NAMALWA (cell line): ENCODE results near the gene MACF1.

Source experiments
- DNase-seq: peaks from one replicate; pipeline ENCODE4 v3.0.0-alpha.2; 2015; ENCODE audit warnings: low spot score

The MACF1 gene

DNA sequence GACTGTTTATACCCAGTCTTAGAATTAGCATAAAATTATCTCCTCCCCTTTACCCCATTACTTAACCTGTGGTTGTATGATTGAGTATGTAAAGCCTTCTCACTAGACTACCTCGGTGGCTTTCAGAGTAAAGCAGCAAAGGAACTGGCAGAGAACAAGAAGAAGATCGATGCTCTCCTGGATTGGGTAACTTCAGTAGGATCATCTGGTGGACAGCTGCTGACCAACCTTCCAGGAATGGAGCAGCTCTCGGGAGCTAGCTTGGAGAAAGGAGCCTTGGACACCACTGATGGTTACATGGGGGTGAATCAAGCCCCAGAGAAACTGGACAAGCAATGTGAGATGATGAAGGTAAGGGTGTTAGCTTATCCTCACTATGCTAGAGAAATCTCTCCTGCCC is 148.4 kb downstream of the MACF1 start:
- no peak for DNase-seq

DNA sequence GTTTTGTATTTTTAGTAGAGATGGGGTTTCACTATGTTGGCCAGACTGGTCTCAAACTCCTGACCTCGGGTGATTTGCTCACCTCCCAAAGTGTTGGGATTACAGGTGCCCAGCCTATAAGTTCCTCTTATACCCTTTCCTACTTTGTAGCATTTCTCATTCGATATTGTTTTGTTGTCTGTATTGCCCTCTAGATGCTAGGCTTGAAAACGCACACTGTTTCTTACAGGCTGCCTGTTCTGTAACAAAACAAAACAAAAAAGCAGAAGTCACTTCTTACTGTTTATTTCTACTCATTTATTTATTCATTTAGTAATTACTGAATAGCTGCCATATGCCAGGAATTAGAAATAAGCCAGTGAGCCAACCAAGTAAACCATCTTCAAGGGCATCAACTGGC is 150.1 kb downstream of the MACF1 start:
- peak; percentile 40 for DNase-seq

DNA sequence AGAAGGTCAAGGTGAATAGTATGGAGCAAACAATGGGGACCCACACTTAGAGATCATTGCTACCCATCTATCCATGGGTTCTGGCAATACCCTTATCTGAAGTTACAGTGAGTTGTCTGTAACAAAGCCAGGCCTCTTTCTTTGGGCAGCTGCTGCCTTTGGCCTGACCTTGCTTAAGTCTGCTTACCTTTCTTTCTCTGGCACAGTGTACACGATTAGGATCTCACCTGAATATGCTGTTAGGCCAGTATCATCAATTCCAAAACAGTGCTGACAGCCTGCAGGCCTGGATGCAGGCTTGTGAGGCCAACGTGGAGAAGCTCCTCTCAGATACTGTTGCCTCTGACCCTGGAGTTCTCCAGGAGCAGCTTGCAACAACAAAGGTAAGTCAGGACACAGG is 154.0 kb downstream of the MACF1 start:
- no peak for DNase-seq

DNA sequence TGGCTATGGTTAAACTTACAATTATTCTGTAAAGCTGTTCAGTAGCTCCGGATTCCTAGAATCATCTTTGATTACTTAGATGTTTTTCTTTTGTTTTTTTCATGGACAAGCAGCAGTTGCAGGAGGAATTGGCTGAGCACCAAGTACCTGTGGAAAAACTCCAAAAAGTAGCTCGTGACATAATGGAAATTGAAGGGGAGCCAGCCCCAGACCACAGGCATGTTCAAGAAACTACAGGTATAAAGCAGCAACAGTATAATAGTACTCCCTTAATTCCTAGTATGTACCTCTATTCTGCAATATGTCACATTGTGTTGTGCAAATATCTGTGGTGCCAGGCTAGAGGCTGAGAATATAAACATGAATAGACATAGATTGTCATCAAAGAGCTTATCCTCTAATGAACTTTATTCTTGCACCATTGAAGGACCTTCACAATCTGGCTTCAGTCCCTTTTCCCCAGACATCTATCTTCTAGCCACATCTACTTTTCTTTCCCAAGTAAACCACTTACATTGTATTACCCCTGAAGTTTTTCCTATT is 154.6 kb downstream of the MACF1 start:
- DNase-seq, result no peak

DNA sequence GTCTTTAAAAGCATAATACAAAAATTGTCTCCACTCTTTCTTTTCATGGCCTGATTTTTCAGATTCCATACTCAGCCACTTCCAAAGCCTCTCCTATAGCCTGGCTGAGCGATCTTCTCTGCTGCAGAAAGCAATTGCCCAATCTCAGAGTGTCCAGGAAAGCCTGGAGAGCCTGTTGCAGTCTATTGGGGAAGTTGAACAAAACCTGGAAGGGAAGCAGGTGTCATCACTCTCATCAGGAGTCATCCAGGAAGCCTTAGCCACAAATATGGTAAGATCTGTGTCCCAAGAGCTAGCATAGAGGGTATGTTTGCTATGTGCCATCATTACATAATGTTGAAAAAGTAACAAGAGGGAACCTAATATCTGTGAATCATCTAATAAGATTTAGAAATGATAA is 156.2 kb downstream of the MACF1 start:
- DNase-seq, result no peak

DNA sequence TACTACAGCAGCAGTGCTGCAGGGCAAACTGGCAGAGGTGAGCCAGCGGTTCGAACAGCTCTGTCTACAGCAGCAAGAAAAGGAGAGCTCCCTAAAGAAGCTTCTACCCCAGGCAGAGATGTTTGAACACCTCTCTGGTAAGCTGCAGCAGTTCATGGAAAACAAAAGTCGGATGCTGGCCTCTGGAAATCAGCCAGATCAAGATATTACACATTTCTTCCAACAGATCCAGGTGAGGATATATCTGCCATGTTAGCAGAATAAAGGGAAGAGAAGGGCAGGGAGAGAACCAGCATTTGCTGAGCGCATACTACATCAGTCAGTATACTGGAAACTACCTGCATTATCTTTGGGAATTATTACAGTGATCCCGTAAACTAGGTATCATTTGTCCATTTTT is 157.0 kb downstream of the MACF1 start:
- DNase-seq, result no peak

DNA sequence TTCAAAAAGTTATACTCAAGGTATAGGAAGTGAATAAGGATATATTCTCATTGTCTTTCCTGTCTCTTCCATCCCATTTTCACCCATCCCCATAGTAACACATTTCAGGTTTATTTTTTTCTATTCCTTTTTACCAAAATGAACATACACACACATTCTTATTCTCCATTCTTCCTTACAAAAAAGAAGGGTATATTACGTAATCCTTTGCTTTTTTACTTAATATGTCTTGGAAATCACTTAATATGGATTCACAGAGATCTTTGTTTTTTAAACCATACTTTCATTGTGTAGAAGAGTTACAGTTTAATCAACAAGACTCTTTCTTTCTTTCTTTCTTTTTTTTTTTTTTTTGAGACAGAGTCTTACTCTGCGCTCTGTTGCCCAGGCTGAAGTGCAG is 158.8 kb downstream of the MACF1 start:
- DNase-seq, result no peak

DNA sequence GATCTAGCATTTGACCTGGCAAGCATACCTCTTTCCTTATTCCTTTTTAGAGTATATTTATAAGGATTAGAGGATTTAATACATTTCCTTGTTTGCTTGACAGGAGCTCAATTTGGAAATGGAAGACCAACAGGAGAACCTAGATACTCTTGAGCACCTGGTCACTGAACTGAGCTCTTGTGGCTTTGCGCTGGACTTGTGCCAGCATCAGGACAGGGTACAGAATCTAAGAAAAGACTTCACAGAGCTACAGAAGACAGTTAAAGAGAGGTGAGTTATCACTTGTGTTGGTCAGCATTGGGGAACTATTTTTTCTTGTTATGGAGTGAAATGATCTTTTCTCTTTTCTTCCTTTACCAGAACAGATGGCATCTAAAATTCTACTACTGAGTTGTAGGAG is 163.6 kb downstream of the MACF1 start:
- DNase-seq, result no peak

DNA sequence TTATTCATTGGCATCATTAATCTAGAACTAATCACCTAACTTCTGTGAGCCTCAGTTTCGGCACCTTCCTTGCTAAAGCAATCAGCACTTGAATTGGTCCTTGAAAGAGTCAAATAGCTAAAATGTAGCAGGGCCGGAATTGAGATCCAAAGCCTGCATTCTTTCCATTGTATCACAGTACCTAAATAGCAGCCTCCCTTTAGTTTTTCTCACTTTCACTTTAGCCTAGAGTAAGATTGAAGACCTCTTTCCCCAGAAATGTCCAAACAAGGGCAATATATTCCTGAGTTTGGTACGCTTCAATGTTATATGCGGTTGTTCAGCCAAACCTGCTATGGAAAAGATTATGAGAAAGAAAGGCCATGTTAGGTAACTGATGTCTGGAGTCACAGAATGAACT is 165.1 kb downstream of the MACF1 start:
- DNase-seq, result no peak

DNA sequence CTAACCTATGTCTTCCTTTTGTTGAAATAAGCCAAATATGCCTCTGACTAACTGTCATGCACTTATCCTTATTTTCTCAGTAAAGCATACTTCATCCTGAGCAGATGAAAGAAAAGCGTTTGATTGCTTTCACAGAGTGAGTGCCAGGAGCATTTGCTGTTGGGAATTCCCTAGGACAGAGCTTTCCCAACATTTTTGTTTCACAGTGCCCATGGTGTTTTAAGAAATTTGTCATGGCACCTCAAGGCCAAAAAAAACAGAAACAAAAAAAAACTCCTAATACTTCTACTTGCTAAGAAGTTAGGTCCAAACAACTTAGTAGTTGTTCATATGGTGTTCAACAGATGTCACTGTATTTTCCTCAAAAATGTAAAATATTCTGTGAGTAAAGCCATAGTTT is 166.1 kb downstream of the MACF1 start:
- DNase-seq, result no peak

DNA sequence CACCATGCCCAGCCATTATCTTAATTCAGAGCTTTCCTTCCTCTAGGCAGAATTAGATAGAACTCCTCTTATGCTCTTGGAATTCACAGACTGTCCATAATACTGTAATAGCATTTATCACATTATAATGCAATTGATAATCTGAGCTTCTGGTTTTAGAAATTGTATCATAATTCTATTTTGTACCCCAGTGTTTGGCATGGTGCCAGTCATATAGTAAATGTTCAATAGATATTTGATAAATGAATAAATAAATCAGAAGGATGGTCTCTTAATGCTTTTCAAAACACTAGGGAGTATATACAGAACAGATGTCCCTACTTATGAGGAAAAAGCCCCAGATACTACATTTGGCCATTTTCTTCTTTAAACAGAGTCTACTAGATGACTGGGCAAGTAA is 167.6 kb downstream of the MACF1 start:
- DNase-seq, result no peak

DNA sequence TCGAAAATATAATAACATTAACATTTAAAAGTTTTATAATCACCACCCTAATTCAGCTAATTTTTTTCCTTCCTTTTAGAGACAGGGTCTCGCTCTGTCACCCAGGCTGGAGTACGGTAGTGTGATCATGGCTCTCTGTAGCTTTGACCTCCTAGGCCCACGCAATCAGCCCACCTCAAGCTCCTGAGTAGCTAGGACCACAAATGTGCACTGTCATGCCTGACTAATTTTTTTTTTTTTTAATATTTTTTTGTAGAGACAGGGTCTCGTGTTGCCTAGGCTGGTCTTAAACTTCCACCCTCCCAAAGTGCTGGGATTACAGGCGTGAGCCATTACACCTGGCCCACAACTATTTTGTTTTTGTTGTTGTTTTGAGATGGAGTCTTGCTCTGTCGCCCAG is 172.2 kb downstream of the MACF1 start:
- no peak for DNase-seq

DNA sequence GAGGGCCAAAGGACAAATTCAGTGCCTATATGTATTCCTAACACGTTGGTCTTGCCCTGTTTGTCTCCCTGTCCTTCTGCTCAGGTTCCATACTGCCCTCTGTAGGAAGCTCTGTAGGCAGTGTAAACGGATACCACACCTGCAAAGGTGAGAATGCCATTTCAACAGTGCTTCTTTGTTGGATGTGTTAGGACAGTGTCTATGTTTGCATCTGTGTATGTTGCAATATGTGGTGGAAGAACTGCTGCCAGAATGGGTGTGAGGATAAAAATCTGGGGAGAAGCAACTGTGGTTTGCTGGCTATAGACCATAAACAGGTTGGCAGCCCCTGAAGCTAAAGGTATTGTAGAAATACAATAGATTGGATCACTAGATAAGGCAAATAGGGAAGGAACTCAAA is 173.9 kb downstream of the MACF1 start:
- peak; percentile 27 for DNase-seq

DNA sequence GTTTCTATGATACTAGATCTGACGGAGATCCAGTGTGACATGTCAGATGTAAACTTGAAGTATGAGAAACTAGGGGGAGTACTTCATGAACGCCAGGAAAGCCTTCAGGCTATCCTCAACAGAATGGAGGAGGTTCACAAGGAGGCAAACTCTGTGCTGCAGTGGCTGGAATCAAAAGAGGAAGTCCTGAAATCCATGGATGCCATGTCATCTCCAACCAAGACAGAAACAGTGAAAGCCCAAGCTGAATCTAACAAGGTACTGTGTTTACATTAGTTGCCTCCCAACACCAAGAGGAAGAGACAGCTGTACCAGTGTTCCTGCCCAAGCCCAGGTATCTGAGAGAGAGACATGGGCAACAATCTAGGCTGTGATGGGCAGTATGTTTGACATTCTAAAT is 174.7 kb downstream of the MACF1 start:
- DNase-seq, result no peak

DNA sequence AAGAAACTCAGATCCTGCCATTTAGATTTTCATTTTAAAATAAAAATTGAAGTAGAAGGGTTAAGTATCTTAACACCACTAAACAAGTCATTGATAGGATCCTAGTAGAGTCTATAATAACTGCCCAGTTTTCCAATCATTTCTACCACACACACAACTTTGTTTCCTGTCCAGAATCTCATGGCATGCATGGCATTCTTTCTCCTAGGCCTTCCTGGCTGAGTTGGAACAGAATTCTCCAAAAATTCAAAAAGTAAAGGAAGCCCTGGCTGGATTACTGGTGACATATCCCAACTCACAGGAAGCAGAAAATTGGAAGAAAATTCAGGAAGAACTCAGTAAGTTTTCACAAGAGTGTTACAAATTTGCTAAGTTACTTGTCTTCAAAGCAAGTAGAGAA is 175.5 kb downstream of the MACF1 start:
- DNase-seq, result no peak

DNA sequence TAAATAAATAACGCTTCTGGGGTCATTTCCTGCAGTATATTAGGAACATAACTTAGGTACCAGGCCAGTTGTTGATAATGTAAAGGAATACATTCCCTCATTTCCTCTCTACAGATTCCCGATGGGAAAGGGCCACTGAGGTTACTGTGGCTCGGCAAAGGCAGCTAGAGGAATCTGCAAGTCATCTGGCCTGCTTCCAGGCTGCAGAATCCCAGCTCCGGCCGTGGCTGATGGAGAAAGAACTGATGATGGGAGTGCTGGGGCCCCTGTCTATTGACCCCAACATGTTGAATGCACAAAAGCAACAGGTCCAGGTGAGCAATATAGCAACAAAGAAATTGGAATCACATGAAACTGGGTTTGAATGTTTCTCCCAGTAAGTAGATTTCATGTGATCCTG is 177.3 kb downstream of the MACF1 start:
- DNase-seq, result no peak

DNA sequence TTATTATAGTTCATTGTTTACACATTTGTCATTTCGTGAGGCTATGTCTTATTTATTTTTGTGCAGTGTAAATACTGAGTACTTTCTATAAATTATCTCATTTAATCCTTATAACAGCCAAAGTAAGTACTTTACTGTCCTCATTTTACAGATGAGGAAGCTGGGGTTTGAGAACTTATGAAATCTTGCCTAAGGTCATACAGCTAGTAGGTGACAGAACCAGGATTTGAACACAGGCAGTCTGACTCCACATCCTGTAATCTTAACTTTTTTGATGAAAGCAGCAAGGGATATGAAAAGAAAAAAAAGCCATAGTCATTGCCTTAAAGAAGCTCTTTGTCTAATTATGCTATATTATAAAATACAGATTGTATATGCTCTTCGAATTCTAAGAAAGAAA is 179.8 kb downstream of the MACF1 start:
- no peak for DNase-seq

DNA sequence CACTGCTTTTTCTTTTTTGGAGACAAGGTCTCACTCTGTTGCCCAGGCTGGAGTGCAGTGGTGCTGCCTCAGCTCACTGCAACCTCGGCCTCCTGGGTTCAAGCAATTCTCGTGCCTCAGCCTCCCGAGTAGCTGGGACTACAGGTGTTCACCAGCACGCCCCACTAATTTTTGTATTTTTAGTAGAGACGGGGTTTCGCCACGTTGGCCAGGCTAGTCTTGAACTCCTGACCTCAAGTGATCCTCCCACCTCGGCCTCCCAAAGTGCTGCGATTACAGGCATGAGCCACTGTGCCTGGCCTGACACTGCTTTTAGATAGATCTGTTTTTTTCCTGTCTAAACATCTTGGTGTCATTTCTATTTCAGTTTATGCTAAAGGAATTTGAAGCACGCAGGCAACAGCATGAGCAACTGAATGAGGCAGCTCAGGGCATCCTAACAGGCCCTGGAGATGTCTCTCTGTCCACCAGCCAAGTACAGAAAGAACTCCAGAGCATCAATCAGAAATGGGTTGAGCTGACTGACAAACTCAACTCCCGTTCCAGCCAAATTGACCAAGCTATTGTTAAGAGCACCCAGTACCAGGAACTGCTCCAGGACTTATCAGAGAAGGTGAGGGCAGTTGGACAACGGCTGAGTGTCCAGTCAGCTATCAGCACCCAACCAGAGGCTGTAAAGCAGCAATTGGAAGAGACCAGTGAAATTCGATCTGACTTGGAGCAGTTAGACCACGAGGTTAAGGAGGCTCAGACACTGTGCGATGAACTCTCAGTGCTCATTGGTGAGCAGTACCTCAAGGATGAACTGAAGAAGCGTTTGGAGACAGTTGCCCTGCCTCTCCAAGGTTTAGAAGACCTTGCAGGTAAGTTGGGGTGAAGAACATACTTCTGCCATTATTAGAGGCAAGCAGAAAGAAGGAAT is 180.8 kb downstream of the MACF1 start:
- DNase-seq, result no peak

DNA sequence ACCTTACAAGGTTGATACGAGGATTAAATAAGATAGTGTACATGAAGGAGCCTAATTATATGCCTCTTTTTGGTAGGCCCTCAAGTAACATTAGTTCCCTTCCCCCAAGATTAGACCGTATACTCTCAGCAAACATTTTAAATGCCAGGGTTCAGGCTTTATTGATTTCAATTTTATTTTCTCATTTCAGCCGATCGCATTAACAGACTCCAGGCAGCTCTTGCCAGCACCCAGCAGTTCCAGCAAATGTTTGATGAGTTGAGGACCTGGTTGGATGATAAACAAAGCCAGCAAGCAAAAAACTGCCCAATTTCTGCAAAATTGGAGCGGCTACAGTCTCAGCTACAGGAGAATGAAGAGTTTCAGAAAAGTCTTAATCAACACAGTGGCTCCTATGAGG is 182.5 kb downstream of the MACF1 start:
- no peak for DNase-seq

DNA sequence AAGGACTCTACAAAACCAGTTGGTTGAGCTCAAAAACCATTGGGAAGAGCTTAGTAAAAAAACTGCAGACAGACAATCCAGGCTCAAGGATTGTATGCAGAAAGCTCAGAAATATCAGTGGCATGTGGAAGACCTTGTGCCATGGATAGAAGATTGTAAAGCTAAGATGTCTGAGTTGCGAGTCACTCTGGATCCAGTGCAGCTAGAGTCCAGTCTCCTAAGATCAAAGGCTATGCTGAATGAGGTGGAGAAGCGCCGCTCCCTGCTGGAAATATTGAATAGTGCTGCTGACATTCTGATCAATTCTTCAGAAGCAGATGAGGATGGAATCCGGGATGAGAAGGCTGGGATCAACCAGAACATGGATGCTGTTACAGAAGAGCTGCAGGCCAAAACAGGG is 183.0 kb downstream of the MACF1 start:
- no peak for DNase-seq

DNA sequence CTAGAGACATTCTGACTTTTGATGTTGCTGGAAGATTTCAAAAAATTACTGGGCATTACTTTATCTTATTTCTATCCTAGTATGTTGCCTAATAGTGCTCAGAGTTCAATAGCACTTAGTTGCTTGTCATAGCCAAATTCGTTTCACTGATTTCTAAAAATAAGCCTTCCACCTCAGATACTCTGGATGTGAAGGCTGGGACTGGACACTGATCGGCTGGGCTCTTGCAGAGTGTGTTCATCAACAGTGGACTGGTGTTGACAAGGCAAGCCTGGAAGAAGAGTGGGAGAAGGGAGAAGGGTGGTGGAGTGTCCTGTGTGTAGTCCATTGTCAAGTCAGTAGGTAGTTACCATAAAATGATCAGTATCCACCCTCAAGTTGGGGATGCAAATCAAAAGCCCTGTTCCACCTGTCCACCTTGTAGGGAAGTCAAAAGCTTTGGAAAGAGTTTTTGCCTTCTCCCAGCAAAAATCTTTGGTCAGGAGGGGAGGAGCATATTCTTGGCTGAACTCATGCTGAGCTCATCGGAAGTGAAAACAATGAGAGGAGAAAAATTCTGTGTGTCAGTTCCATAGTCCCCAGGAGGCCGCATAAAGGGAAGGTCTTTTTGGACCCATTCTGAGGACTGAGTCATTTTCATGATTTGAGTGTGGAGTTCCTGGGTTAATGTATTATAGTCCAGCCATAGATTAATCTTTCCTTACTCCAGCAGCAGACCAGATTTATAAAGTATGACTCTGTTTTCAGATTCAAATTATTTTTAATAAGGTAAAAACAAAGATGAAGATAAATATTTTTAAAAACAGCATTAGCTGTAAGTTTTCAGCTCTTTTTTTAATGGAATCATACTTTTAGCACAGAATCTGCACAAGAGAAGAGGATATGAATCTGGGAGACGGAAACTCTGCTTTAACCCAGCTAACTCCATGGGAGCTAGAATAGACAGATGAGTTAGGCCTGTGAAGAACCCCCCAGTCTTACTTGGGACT is 187.5 kb downstream of the MACF1 start:
- no peak for DNase-seq

DNA sequence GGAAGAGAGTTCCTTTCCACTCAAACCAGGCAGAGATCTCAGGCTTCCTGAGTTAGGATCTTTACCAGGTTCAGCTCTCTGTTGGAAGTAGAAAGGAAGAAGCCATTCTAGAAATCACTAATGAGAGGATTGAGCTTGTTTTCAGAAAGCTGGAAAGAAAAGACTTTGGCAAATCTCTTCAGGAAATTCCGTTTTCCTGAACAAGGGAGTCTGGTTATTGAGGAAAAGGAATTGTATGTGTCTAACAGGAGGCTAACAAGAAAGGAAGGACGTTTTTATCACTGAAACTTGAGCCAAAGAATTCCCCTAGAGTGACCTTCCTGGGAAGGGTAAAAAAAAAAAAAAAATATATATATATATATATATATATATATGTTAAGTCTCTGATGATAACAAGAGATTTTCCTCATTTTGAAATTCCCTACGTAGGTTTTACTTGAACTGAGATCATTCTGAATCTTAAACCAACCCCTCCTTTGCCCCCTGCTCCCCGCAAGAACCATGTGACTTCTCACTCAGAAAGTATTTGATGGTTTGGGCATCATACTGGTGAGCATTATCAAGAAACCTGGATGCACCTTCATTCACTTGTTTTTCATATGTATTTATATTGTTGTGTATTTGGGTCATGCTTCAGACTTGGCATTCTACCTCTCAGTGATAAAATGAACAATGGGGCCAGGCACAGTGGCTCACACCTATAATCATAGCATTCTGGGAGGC is 188.5 kb downstream of the MACF1 start:
- no peak for DNase-seq
